HG02884 (cell line): ENCODE measurements around the gene SRPK2.
"Not testable (repeated sequence)": the region's sequence is repeated elsewhere in the genome, so short reads cannot be mapped to it uniquely, and the experiment has no call there.

Experiments used
- ATAC-seq: cut with Tn5 transposase; IDR thresholded peaks from one replicate; pipeline ENCODE4 v1.9.1; 2021; ENCODE audit warnings: mild to moderate bottlenecking, moderate library complexity; ENCODE audit not compliant: unreplicated experiment

The SRPK2 gene

DNA sequence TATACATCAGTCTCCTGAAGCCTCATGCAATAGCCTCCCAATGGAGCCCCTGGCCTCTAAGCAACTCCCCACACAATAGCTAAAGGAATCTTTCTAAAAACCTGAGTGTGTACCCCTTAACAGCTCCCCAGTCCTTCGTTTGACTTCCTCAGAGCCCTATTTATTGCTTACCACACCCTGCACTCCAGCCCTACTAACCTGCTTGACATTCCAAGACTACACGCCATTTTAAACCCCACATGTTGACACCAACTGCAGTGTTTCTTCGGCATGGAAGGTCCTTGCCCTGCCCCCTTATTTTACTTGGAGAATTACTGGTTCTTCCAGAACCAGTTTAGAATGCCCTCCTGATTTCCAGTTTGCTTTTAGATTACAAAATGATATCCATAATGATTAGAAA, 10.8 kb downstream of the SRPK2 start:
- no peak for ATAC-seq

DNA sequence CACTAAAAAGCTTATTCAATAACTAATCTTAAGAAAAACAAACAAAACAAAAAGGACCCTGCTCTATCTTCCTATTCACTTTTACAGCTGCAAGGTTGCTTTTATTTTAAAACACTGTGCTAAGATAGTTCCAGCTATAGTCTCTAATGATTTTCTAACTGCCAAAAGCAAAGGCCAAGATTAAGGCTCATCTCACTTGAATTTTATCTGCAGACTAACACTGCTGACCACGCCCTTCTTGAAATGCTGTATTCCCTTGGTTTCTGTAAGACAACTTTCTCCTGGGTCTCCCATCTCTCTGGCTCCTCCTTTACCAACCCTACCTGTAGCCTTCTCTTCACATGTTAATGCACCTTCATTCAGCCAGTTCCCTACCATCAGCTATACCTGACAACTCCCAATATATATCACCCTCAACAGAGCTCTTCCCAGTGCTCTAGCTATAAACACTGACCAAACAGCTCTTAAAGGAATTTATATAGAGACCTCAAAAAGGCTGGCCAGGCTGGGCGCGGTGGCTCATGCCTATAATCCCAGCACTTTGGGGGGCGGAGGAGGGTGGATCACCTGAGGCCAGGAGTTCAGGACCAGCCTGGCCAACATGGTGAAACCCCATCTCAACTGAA, 11.7 kb downstream of the SRPK2 start:
- ATAC-seq = no peak

DNA sequence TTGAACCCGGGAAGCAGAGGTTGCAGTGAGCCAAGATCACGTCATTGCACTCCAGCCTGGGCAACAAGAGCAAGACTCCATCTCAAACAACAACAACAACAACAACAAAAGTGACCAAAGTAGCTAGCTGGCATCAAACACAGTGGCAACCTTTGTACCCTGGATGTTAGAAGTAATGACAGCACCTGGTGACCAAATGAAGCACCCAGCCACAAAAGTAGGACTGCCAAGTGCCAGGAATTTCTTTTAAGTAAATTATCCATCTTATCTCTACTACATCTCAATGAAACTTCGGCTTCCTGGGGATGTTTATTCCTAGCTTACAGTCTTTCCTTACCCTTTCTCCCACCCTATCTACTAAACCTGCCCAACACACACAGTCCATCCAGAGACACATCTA, 18.8 kb downstream of the SRPK2 start:
- no peak for ATAC-seq

DNA sequence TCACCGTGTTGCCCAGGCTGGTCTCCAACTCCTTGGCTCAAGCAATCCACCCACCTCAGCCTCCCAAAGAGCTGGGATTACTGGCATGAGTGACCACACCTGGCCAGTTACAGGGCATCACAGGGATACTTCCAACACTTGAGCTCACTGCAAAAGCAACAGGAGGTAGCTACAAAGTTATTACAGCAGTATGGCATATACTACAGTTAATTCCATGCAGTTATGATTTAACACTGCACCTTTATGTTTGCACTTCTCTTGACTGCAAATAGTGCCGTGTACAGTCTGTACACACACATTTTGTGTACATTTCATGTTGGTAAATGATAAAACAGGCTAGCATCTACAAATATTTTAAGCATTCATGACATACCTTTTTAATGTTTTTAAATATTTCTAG, 21.3 kb downstream of the SRPK2 start:
- no peak for ATAC-seq

DNA sequence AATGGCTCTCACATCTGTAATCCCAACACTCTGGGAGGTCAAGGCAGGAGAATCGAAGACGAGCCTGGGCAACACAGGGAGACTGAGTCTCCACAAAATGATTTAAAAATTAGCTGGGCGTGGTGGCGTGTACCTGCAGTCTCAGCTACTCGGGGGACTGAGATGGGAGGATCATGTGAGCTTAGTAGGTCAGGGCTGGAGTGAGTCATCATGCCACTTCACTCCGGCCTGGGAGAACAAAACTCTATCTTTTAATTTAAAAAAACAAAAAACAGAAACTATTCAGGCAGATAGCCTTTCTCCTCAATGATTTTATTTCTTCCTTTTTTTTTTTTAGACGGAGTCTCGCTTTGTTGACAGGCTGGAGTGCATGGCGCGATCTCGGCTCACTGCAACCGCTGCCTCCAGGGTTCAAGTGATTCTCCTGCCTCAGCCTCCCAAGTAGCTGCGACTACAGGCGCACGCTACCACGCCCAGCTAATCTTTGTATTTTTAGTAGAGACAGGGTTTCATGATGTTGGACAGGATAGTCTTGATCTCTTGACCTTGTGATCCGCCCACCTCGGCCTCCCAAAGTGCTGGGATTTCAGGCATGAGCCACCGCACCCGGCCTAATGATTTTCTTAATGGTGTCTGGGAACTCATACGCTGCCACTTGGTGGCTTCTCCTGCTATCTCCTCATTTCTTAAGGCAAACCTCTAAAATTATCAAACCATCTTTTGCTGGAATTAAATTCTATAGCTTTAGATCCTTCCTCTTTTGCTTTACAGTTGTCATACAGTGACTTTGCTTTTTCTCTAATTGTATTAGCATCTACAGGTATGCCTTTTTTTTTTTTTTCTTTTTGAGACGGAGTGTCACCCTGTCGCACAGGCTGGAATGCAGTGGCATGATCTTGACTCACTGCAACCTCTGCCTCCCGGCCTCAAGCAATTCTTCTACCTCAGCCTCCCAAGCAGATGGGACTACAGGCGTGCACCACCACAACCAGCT, 22.9 kb downstream of the SRPK2 start:
- no peak for ATAC-seq

GRCh38 chr7:105364684-105365083, 24.0 kb downstream of the SRPK2 start:
- no peak for ATAC-seq

- not testable (repeated sequence) for ATAC-seq
Observed at GRCh38 chr7:105363657-105364056, 25.1 kb downstream of the SRPK2 start.

DNA sequence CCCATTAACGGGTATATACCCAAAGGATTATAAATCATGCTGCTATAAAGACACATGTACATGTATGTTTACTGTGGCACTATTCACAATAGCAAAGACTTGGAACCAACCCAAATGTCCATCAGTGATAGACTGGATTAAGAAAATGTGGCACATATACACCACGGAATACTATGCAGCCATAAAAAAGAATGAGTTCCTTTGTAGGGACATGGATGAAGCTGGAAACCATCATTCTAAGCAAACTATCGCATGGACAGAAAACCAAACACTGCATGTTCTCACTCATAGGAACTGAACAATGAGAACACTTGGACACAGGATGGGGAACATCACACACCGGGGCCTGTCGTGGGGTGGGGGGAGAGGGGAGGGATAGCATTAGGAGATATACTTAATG, 26.0 kb downstream of the SRPK2 start:
- ATAC-seq = not testable (repeated sequence)

DNA sequence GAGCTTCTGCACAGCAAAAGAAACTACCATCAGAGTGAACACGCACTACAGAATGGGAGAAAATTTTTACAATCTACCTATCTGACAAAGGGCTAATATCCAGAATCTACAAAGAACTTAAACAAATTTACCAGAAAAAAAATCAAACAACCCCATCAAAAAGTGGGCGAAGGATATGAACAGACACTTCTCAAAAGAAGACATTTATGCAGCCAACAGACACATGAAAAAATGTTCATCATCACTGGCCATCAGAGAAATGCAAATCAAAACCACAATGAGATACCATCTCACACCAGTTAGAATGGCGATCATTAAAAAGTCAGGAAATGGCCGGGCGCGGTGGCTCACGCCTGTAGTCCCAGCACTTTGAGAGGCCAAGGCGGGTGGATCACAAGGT, 26.7 kb downstream of the SRPK2 start:
- not testable (repeated sequence) for ATAC-seq

GRCh38 chr7:105360149-105360548, 28.6 kb downstream of the SRPK2 start:
- ATAC-seq = not testable (repeated sequence)

DNA sequence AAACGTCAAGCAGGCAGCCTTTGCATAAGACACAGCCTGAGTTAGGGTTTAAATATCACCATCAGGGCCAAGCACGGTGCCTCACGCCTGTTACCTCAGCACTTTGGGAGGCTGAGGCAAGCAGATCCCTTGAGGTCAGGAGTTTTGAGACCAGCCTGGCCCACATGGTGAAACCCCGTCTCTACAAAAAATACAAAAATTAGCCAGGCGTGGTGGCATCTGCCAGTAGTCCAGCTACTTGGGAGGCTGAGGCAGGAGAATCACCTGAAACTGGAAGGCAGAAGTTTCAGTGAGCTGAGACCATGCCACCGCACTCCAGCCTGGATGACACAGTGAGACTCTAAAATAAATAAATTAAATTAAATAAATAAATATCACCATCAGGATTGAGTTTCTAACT, 33.0 kb downstream of the SRPK2 start:
- ATAC-seq = no peak

DNA sequence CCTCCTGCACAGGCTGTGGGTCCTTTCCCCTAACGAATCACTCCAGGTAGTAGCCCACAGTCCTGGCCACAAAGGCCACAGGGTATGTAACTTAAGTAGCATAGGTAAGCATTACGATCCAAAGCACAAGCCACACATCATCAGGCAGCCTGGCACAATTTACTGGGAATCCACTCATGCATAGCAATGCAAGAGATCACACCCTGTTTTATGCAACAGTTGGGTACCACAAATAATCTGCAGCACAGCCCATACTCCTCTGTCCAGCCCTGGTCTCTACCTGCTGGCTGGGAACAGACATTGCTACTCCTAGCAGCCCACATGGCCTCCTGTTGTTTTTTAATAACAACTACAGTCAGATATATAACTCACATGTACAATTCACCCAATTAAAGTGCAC, 34.3 kb downstream of the SRPK2 start:
- ATAC-seq = no peak

DNA sequence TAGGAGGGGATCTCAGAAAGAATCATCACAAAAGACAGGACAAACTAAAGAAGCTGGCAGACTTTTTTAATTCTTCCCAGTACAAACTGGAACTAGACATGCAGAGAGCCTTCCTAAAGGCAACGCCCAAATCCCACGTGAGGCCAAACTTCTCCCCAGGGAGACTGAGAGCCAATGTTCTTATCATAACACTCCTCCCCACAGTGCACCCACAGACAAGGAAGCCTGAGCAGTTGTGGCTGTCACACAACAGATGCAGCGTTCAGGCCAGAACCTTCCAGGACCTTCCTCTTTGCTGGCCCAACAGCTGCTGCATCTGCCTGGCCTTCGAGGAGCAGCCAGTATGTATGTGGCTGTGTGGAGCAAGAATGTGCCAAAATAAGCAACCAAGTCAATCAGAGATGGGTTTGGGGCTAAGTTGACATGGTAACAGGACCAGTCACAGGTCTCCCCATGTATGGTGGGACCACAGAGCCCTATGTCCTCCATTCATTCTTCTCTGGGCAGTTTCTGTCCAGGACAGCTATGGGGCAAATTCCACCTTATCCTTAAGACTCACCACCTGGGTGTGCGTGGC, 34.9 kb downstream of the SRPK2 start:
- no peak for ATAC-seq

DNA sequence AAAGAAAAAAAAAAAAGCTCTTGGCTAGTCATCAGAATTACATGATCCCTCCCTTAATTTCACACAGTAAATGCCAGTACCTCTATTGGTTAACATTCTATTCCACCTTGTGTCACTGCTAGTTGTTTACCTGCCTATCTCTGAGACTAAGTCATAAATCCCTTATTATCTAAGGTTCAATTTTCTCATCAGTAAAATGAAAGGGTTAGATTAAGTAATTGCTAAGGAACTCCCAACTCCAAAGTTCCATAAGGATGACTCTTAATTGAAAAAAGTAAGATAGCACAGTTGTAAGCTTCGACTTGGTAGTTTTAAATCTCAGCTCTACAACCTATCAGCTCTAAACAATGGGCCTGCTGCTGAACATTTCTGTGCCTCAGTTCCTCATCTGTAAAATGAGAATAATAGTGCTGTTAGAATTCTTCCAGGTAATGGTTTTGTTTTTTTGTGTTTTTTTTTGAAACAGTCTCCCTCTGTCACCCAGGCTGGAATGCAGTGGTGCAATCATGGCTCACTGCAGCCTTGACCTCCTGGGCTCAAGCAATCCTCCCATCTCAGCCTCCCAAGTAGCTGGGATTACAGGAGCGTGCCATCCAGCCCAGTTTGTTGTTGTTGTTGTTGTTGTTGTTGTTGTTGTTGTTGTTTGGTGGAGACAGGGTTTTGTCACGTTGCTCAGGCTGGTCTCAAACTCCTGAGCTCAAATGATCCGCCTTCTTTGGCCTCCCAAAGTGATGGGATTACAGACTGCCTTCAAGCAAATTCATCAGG, 35.6 kb downstream of the SRPK2 start:
- no peak for ATAC-seq

GRCh38 chr7:105352018-105352612, 36.6 kb downstream of the SRPK2 start:
- peak; percentile 88 for ATAC-seq

- no peak for ATAC-seq
Observed at GRCh38 chr7:105350906-105351305, 37.8 kb downstream of the SRPK2 start.

- ATAC-seq = not testable (repeated sequence)
Observed at GRCh38 chr7:105348177-105348576, 40.5 kb downstream of the SRPK2 start.

DNA sequence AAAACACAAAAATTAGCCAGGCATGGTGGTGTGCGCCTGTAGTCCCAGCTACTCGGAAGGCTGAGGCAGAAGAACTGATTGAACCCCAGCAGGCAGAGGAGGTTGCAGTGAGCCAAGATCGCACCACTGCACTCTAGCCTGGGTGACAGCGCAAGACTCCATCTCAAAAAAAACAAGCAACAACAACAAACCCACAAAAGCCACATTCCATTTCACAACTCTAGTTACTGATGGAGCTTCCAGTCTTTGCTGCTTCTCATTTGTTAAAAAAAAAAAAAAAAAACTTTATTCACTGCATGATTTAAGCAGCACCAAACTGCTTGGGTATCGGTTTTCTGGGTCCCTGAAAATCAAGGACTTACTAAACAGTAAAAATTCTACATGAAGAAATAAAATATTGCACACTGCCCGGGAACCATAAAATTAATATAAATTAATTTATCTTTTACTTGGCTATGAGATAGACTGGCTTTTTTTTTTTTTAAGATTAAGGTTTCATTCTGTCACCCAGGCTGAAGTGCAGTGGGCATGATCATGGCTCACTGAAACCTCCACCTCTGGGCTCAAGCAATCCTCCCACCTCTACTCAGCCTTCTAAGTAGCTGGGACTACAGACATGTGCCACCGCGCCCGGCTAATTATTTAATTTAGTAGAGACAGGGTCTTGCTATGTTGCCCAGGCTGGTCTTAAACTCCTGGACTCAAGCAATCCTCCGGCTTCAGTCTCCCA, 42.0 kb downstream of the SRPK2 start:
- ATAC-seq = no peak

DNA sequence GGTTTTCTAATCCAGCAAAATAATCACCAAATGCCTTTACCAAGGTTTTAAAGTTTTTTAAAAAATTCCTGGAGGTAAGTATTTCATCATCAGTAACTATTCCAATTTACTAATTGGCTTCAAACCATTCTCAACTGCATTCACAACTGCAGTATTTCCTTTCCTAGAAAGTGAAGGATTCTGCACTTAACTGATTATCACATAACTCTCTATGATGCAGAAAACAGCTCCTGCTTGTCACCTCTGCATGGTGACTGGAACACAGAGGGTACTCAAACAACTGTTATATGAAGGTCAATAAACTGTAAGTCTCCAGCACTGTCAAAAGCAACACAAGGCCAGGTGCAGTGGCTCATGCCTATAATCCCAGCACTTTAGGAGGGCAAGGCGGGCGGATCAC, 42.6 kb downstream of the SRPK2 start:
- no peak for ATAC-seq

DNA sequence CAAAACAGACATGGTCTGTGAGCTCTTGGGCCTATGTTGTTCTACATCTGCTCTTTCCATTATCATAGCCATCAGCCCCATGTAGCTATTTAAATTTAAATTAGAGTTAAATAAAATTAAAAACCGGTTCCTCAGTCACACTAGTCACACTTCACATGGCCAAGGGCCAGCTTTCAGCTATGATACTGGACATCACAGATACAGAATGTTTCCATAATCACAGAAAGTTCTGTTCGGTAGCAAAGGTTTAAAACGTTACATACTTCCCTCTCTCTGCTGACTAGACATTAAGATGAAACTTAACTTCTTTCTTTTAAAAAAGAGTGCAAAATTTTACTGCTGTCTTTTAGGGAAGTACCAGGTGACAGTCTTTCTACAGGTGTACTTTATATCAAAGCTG, 43.0 kb downstream of the SRPK2 start:
- ATAC-seq = no peak
